NCI-H524 (cell line): ENCODE results near the gene CNPPD1.

Source experiments
- DNase-seq, 2 experiments: peaks; one replicate each; lab custom pipeline; 2025; lab: John Stamatoyannopoulos, UW

Gene CNPPD1

GRCh38 chr2:219122202-219122980 is 54.3 kb downstream of the CNPPD1 start:
- no peak for DNase-seq
